GM19452 (cell line): ENCODE results near the gene TRMT5.

ENCODE experiments used
- ATAC-seq: cut with Tn5 transposase; IDR thresholded peaks from one replicate; pipeline ENCODE4 v1.9.1; 2021; ENCODE audit not compliant: unreplicated experiment

The TRMT5 gene

GRCh38 chr14:60965402-60965801 lies 15.5 kb downstream of the TRMT5 start:
- no peak for ATAC-seq

GRCh38 chr14:60964904-60965303 lies 16.0 kb downstream of the TRMT5 start:
- no peak for ATAC-seq

- no peak for ATAC-seq
These were observed 17.1 kb downstream of the TRMT5 start for GRCh38 chr14:60963761-60964160.

GRCh38 chr14:60958146-60958545 lies 22.7 kb downstream of the TRMT5 start:
- ATAC-seq, result no peak

GRCh38 chr14:60956632-60957031 lies 24.2 kb downstream of the TRMT5 start:
- no peak for ATAC-seq

- ATAC-seq, result no peak
These were observed 24.7 kb downstream of the TRMT5 start for GRCh38 chr14:60956202-60956601.

GRCh38 chr14:60951776-60952435 lies 29.0 kb downstream of the TRMT5 start:
- no peak for ATAC-seq

GRCh38 chr14:60946773-60947172 lies 34.1 kb downstream of the TRMT5 start:
- no peak for ATAC-seq

GRCh38 chr14:60945984-60946383 lies 34.9 kb downstream of the TRMT5 start:
- no peak for ATAC-seq

GRCh38 chr14:60944204-60944603 lies 36.7 kb downstream of the TRMT5 start:
- ATAC-seq, result no peak

- no peak for ATAC-seq
These were observed 37.2 kb downstream of the TRMT5 start for GRCh38 chr14:60943637-60944032.

GRCh38 chr14:60935319-60935718 lies 45.6 kb downstream of the TRMT5 start:
- ATAC-seq, result no peak

GRCh38 chr14:60933920-60934655 lies 46.8 kb downstream of the TRMT5 start:
- ATAC-seq, result no peak

GRCh38 chr14:60931218-60931617 lies 49.7 kb downstream of the TRMT5 start:
- no peak for ATAC-seq

GRCh38 chr14:60926002-60926401 lies 54.9 kb downstream of the TRMT5 start:
- peak; percentile 84 for ATAC-seq

- no peak for ATAC-seq
These were observed 55.6 kb downstream of the TRMT5 start for GRCh38 chr14:60925286-60925685.

GRCh38 chr14:60922050-60922449 lies 58.8 kb downstream of the TRMT5 start:
- ATAC-seq, result no peak
